CD4-positive, alpha-beta T cell treated with Interleukin-17A for 4 hours (primary cell): ENCODE data around the gene IPO11.
"Not testable (repeated sequence)": the region's sequence is repeated elsewhere in the genome, so short reads cannot be mapped to it uniquely, and the experiment has no call there.

Source experiments
- DNase-seq: peaks from one replicate; pipeline ENCODE4 v3.0.0-alpha.2; 2020; ENCODE audit warnings: mixed read lengths

The IPO11 gene

DNA sequence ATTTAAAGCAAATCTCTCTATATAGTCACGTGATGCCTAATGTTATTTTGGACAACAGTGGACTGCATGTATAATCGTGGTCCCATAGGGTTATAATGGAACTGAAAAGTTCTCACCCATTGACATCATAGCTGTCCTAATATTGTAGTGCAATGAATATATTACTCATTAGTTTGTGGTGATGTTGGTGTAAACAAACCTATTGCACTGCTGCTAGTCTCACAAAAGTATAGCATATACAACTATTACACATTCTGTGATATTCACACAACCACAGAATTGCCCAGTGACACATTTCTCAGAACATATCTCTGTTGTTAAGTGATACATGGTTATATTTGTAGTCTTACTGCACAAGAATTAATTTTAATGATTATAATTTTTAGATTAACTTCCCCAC is 37.7 kb downstream of the IPO11 start:
- no peak for DNase-seq

DNA sequence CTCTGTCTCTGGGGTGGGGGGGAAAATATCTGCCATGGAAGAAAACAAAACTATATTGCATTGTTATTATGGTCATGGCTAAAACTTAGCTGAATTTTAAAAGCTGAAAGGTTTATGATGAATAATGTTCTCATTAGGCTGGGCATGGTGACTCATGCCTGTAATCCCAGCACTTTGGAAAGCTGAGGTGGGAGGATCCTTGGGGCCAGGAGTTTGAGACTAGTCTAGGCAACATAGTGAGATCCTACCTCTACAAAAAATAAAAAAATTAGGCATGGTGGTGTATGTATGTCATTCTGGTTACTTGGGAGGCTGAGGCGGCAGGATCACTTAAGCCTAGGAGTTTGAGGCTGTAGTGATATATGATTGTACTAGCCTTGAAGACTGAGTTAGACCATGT is 44.5 kb downstream of the IPO11 start:
- DNase-seq, result no peak

DNA sequence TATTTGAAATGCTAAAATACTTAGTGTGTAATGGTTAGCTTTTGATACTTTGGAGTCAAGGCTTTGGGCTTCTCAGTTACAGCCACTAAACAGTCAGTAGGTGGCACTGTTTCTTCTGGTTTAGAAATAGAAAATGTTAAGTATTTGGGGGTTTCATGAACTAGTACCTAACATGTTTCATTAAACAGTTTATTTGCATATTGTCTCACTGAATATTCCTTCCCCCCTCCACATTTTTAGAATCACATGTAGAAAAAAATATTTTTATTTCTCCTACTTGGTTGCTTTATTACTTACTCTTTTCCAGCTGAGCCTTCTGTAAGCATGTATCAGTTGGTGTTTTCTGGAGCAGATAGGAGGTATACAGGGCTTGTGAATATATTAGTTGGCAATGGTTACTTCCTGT is 48.0 kb downstream of the IPO11 start:
- peak; percentile 3 for DNase-seq

DNA sequence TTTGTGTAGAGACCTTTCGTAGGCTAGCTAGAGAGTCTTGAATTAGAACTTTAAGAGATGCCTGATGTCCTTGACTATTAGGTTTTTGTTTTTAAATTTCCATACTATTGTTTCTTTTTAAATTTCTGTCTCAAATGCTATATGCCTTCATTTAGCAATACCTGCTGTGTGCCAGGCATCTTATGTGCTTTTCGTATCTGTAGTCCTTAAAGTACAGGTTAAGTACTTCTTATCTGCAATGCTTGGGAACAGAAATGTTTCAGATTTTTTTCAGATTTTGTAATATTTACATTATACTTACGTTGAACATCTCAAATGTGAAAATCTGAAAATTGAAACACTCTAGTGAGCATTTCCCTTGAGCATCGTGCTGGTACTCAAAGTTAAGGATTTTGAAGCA is 49.0 kb downstream of the IPO11 start:
- no peak for DNase-seq

DNA sequence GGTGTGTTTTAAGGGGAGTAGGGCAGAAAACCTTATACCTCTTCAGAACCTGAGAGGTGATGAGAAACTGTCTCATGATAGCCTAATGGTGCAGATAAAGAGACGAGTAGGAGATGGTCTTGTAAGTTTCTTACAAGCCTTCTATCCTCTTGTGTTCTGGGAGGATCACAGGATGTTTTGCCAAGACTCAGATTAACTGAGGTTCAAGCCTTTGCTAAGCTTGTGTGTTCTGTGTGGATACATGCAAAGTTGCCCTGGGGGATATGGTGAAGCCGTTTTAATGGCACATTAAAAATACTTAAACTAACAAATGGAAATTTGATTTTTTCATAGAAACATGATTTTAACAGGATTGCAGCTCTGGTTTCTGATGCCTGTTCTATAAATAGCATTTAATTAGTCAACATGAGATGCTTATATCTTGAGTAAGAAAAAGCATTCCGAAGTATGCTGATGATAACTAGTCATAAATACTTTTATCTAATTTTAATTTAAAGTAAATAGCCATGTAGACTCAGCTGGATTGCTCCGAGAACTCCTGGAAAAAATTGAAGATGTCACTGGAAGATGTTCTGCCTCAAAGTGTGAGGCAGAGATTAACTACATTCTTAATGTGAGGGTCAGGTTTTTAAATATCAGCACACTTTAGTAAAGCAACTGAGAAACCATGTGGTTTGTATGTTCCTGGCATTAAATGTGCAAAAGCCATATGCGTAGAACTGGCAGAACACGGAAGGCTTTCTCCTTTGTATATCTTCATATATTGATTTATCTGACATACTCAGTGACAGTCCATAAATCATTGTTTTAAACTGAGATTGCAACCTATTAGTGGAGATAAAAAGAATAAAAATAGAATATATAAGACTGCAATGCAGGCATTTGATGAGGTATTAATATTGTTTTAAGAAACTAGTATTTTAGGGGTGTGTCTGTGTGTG is 53.7 kb downstream of the IPO11 start:
- DNase-seq, result no peak

- no peak for DNase-seq
Measured at GRCh38 chr5:62473209-62473608, 60.6 kb downstream of the IPO11 start.

DNA sequence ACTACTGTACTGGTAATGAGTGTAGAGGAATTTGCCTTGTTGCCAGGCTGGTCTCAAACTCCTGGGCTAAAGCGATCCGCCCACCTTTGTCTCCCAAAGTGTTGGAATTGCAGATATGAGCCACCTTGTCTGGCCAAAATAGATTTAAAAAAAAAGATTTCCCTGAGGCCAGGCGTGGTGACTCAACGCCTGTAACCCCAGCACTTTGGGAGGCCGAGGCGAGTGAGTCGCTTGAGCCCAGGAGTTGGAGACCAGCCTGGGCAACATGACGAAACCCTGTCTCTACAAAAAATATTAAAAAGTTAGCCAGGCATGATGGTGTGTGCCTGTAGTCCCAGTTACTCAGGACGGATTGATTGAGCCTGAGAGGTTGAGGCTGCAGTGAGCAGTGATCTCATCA is 62.5 kb downstream of the IPO11 start:
- no peak for DNase-seq

- no peak for DNase-seq
Measured at GRCh38 chr5:62477801-62478200, 65.2 kb downstream of the IPO11 start.

GRCh38 chr5:62483556-62483955 is 71.0 kb downstream of the IPO11 start:
- no peak for DNase-seq

DNA sequence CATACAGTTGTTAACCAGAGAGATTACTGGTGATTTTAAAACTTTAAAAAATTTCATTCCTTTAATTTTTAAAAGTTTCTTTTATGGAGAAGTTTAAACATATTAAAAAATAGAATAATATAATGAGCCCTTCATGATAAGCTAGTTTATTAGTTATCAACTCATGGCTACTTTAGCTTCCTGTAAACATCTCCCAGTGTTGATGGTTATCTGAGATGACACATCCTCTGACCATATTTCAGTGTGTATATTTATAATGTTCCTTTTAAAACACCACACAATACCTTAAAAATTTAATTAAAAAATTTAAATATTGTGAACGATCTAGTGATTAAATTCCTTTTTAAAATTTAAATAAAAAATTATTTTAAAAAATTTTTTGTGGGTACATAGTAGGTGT is 74.1 kb downstream of the IPO11 start:
- no peak for DNase-seq

DNA sequence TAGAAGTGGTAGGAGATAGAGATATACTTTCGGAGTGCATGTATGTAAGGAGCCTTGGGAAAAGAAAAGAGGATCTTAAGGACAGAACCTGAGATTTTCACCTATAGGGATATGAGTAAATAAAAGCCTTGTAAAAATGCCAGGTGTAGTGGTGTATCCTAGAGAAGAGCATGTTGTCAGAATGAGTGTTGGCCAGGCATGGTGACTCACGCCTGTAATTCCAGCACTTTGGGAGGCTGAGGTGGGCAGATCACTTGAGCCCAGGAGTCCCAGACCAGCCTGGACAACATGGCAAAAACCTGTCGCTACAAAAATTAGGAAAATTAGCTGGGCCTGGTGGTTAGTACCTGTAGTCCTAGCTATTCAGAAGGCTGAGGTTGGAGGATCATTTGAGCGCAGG is 76.0 kb downstream of the IPO11 start:
- no peak for DNase-seq

GRCh38 chr5:62489471-62489870 is 76.9 kb downstream of the IPO11 start:
- DNase-seq, result no peak

- no peak for DNase-seq
Measured at GRCh38 chr5:62494772-62495171, 82.2 kb downstream of the IPO11 start.

DNA sequence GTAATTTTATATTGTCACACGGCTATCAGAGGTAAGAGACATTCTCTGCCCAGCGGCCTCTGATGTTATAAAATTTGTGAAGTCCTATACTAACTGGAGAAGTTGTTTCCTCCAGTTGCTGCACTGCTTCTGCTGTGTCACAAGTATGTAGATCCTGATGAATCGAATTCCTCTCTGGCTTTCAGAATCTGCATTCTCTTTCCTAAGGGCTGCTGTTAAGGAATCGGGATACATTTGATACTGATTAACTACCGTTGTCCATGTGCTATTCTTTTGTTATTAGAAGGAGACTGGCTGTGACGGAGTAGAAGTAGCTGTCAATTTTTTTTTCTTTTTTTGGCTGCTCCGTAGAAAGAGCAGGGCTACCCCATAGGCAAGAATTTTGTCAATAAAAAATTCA is 84.3 kb downstream of the IPO11 start:
- DNase-seq, result no peak

DNA sequence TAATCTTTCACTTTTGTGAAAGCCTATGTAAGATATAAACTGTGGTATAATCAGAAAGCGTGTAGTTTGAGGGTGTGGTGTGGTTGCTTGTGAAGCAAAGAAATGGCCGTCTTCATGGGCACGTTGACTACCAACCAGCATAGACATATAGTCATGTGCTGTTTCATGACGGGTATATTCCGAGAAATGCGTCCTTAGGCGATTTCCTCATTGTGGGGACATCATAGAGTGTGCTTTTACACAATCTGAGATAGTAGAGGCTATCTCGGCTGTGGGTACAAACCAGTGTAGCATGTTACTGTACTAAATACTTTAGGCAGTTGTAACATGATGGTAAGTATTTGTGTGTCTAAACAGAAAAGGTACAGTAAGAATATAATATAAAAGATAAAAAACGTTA is 86.4 kb downstream of the IPO11 start:
- no peak for DNase-seq

DNA sequence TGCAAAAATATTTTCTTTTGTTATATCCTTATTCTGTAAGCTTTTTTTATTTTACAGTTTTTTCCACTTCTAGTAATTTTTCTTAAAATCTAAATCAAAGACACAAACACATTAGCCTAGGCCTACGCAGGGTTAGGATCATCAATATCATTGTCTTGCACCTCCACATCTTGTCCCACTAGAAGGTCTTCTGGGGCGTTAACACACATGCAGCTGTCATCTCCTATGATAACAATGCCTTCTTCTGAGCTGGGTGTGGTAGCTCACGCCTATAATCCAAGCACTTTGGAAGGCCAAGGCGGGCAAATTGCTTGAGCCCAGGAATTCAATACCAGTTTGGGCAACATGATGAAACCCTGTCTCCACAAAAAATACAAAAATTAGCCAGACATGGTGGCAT is 87.2 kb downstream of the IPO11 start:
- DNase-seq, result no peak

DNA sequence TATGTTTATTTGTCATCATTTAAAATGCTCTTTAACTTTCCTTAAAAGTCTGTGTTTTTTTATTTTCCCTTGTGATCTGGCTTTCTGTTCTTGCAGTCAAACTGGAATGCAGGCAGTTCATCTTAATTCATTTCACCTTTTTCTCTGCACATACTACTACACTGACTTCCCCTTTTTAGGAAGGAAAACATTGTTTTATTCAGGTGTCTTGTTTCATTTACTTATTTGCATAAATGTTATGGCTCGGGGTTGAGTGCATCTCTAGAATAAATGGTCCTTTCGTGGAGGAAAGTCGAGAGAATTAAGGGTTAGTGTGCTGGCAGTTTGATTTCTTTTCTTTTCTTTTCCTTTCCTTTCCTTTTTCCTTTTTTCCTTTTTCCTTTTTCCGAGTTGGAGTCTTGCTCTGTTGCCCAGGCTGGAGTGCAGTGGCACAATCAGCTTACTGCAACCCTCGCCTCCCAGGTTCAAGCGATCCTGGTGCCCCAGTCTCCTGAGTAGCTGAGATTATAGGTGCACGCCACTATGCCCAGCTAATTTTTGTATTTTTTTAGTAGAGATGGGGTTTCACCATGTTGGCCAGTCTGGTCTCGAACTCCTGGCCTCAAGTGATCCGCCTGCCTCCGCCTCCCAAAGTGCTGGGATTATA is 90.0 kb downstream of the IPO11 start:
- no peak for DNase-seq

DNA sequence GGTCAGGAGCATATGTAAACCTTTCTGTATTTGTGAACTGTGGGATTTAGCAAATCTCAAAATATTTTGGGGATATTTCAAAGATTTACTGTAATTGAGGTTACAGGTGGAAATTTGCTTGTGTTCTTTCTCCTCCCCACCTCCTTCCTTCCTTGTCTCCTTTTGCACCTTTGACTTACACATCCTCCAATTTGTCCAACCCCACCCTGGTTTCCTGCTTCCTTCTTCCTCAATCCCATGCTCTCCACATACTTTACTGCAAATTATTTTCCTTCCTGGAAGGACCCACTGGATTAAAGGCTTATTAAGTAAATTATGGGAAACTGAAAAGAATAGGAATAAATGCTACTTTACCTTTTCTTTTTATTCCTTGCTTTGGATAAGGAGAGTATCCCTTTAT is 91.6 kb downstream of the IPO11 start:
- DNase-seq, result no peak

DNA sequence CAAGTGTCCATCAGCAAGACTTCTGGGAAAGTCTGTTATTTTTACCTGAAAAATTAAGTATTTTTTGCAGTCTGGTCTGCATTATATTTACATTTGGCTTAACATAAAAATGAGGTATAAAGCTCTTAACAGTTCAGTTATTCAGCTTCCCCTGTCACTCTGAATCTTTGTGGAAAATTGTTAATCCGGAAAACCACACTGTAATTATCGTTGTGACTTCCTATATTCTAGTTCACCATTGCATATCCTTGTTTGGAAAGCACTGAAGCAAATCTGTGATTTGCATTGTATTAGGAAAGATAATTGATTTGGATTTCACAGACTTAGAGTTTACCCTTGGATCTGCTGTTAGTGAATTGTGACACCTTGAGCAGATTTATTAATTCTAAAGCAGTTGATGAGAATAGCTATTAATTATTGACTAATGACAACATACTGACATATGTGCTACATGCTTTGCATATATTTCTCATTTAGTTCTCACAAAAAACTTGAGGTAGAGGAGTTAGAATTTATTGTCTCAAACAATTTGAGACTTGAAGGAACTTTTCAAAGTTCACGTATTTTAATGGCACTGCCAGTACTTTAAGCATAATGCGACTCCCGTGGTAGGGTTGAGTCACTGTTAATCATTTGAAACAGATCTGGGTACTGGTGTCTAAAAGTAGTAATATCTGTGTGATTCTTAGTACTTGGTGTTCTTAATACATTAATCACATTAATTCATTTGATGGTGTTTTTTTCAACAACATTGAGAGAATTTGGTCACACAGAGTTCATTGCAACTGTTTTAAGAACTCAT is 94.3 kb downstream of the IPO11 start:
- DNase-seq, result no peak

DNA sequence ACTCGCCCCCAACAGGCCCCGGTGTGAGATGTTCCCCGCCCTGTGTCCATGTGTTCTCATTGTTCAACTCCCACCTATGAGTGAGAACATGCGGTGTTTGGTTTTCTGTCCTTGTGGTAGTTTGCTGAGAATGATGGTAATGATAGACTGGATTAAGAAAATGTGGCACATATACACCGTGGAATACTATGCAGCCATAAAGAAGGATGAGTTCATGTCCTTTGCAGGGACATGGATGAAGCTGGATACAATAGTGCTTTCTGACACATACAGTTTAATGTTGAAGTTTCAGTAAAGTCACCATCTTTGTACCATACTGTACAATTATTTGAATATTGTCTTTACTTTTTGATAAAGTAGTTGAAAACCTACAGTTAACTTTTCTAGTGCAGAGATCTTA is 96.2 kb downstream of the IPO11 start:
- DNase-seq, result not testable (repeated sequence)

- DNase-seq, result no peak
Measured at GRCh38 chr5:62509806-62510205, 97.2 kb downstream of the IPO11 start.

DNA sequence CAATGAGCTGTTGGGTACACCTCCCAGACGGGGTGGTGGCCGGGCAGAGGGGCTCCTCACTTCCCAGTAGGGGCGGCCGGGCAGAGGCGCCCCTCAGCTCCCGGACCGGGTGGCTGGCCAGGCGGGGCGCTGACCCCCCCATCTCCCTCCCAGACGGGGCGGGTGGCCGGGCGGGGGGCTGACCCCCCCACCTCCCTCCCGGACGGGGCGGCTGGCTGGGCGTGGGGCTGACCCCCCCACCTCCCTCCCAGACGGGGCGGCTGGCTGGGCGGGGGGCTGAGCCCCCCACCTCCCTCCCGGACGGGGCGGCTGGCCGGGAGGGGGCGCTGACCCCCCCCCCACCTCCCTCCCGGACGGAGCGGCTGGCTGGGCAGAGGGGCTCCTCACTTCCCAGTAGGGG is 100.5 kb downstream of the IPO11 start:
- DNase-seq, result not testable (repeated sequence)

DNA sequence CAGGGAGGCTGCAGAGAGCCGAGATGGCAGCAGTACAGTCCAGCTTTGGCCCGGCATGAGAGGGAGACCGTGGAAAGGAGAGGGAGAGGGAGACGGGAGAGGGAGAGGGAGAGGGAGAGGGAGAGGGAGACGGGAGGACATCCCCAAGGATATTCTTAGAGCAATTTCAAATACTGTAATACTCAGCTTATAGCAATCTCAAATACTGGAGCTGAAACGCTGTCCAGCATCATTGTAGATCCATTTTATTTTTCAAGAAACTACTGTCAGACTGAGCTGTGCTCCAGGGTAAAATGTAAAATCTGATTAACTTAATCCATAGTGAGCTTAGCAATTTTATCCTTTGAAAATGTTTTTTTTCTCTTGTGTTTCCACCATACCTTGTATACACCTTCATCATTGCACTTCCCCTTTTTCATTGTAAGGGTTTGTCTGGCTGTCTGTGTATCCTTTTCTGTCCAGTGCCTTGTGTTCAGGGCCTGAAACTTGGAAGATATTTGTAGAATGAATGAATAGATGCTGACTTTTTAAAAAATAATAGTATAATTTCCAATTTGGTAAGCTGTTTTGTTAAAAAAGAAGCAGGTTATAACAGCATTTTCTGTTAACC is 102.1 kb downstream of the IPO11 start:
- no peak for DNase-seq
